H1 (cell line): ENCODE measurements around the gene CCL4. TPM values are rescaled to one million over a fixed set of nuclear protein-coding genes. Genes with fewer than 3 reads are reported as not detected.

Experiments used
- CTCF ChIA-PET: fragments of 300-600 bp; sonication (Branson Sonifier 250); formaldehyde crosslinking; loops from one replicate; lab custom pipeline; 2021; ENCODE audit not compliant: partially characterized antibody; lab: Charles Lee
- POLR2A ChIA-PET: fragments of 300-600 bp; sonication (Branson Sonifier 250); formaldehyde crosslinking; loops from one replicate; lab custom pipeline; 2021; ENCODE audit warnings: inconsistent platforms; ENCODE audit not compliant: partially characterized antibody; lab: Charles Lee
- DNase-seq, 2 experiments: peaks; one replicate each; pipeline versions ENCODE4 v3.0.0 to v3.0.0-alpha.2; 2010 to 2022; ENCODE audit warnings: low spot score in 2 of 2, low read depth in 1 of 2, mixed read lengths in 1 of 2
- FAIRE-seq: peaks from 2 replicates; lab custom pipeline; 2011; peaks lifted over from hg19 to GRCh38; lab: Jason Lieb, UNC
- H2AFZ ChIP-seq: 2 replicates; pipeline ENCODE4 v1.8.1; 2012; ENCODE audit warnings: low read length, inconsistent platforms
- H2AK5ac ChIP-seq: 2 replicates; pipeline ENCODE4 v1.6.1; 2013; ENCODE audit warnings: low read depth, low read length
- H2BK120ac ChIP-seq: replicated peaks from 2 replicates; pipeline ENCODE3; 2013; ENCODE audit warnings: low read depth, low read length, inconsistent platforms
- H2BK12ac ChIP-seq: 2 replicates; pipeline ENCODE4 v1.6.1; 2013; ENCODE audit warnings: low read depth, low read length
- H2BK15ac ChIP-seq: 2 replicates; pipeline ENCODE4 v1.6.1; 2013; ENCODE audit warnings: low read length
- H2BK20ac ChIP-seq: 2 replicates; pipeline ENCODE4 v1.6.1; 2013; ENCODE audit warnings: low read length
- H2BK5ac ChIP-seq: 2 replicates; pipeline ENCODE4 v1.6.1; 2013; ENCODE audit warnings: low read depth, low read length
- H3K14ac ChIP-seq: 2 replicates; pipeline ENCODE4 v1.6.1; 2013; ENCODE audit warnings: inconsistent platforms; ENCODE audit not compliant: insufficient read length
- H3K18ac ChIP-seq: 2 replicates; pipeline ENCODE4 v1.6.1; 2013; ENCODE audit warnings: low read length; ENCODE audit errors: extremely low read depth
- H3K23ac ChIP-seq: 2 replicates; pipeline ENCODE4 v1.6.1; 2013; ENCODE audit warnings: inconsistent platforms; ENCODE audit not compliant: insufficient read length
- H3K23me2 ChIP-seq: 2 replicates; pipeline ENCODE4 v1.6.1; 2013; ENCODE audit warnings: low read depth, low read length
- H3K27ac ChIP-seq: 2 replicates; pipeline ENCODE4 v1.6.1; 2011; ENCODE audit warnings: low read depth, low read length, inconsistent platforms
- H3K27me3 ChIP-seq, 4 experiments: replicated peaks in 1 of 4; 1 replicate in 1 of 4; 2 replicates in 3 of 4; pipeline versions ENCODE4 v1.6.1 to v1.8.1; 2011 to 2013; ENCODE audit warnings: low read length in 3 of 4, mild to moderate bottlenecking in 3 of 4, inconsistent platforms in 2 of 4, mixed read lengths in 2 of 4, moderate library complexity in 1 of 4; ENCODE audit not compliant: control insufficient read depth in 3 of 4, insufficient read depth in 3 of 4; ENCODE audit errors: extremely low read depth in 1 of 4
- H3K36me3 ChIP-seq, 4 experiments: 2 replicates each; pipeline versions ENCODE4 v1.6.1 to v1.8.1; 2011 to 2013; ENCODE audit warnings: mild to moderate bottlenecking in 4 of 4, low read length in 3 of 4, moderate library complexity in 2 of 4, control low read depth in 1 of 4, inconsistent platforms in 1 of 4; ENCODE audit not compliant: insufficient read depth in 4 of 4, control insufficient read depth in 2 of 4
- H3K4ac ChIP-seq: replicated peaks from 2 replicates; pipeline ENCODE3; 2013; ENCODE audit warnings: low read length, low read depth, mixed read lengths, inconsistent platforms; ENCODE audit not compliant: insufficient read length
- H3K4me1 ChIP-seq, 4 experiments: replicated peaks in 1 of 4; 1 replicate in 1 of 4; 2 replicates in 3 of 4; pipeline versions ENCODE4 v1.6.1 to v1.8.1; 2011 to 2013; ENCODE audit warnings: low read length in 3 of 4, inconsistent platforms in 2 of 4, mixed read lengths in 1 of 4; ENCODE audit not compliant: insufficient read depth in 4 of 4, control insufficient read depth in 3 of 4
- H3K4me2 ChIP-seq, 2 experiments: 2 replicates each; pipeline versions ENCODE4 v1.6.1 to v1.8.1; 2011 to 2013; ENCODE audit warnings: low read depth in 2 of 2, low read length in 2 of 2, control low read depth in 1 of 2, inconsistent platforms in 1 of 2, mild to moderate bottlenecking in 1 of 2; ENCODE audit not compliant: insufficient read depth in 1 of 2
- H3K4me3 ChIP-seq, 4 experiments: fragments of 200-600, 300-600 bp in 1 of 4; sonication (generic), shearing (Covaris generic), sonication (Bioruptor Twin) in 1 of 4; 2 replicates each; pipeline versions ENCODE4 v1.5.1 to v1.8.1; 2011 to 2016; ENCODE audit warnings: low read length in 4 of 4, low read depth in 3 of 4, control low read depth in 2 of 4, inconsistent platforms in 2 of 4, mild to moderate bottlenecking in 2 of 4, mixed read lengths in 1 of 4, moderate library complexity in 1 of 4; ENCODE audit not compliant: insufficient read depth in 2 of 4; ENCODE audit errors: extremely low read depth in 1 of 4
- H3K56ac ChIP-seq: replicated peaks from 2 replicates; pipeline ENCODE3; 2013; ENCODE audit warnings: low read depth, mild to moderate bottlenecking, mixed read lengths, low read length, inconsistent platforms; ENCODE audit not compliant: insufficient read length
- H3K79me1 ChIP-seq: 2 replicates; pipeline ENCODE4 v1.6.1; 2013; ENCODE audit warnings: low read depth, low read length, control low read depth
- H3K79me2 ChIP-seq, 2 experiments: 2 replicates each; pipeline versions ENCODE4 v1.6.1 to v1.8.1; 2012 to 2013; ENCODE audit warnings: low read length in 2 of 2, mild to moderate bottlenecking in 2 of 2, inconsistent platforms in 1 of 2; ENCODE audit not compliant: insufficient read depth in 2 of 2, control insufficient read depth in 1 of 2
- H3K9ac ChIP-seq, 4 experiments: replicated peaks in 1 of 4; 1 replicate in 1 of 4; 2 replicates in 3 of 4; pipeline versions ENCODE4 v1.6.1 to v1.8.1; 2011 to 2013; ENCODE audit warnings: low read depth in 3 of 4, low read length in 3 of 4, control low read depth in 2 of 4, mild to moderate bottlenecking in 2 of 4, moderate library complexity in 2 of 4, inconsistent platforms in 1 of 4; ENCODE audit errors: extremely low read depth in 1 of 4
- H3K9me3 ChIP-seq, 2 experiments: 2 replicates each; pipeline versions ENCODE4 v1.6.1 to v1.8.1; 2012 to 2013; ENCODE audit warnings: mild to moderate bottlenecking in 2 of 2, moderate library complexity in 2 of 2, control low read depth in 1 of 2, inconsistent platforms in 1 of 2, low read depth in 1 of 2, low read length in 1 of 2, mixed read lengths in 1 of 2; ENCODE audit not compliant: insufficient read depth in 2 of 2
- H4K20me1 ChIP-seq, 2 experiments: replicated peaks in 1 of 2; 2 replicates each; pipeline versions ENCODE3 to v1.8.1; 2011 to 2013; ENCODE audit warnings: inconsistent platforms in 2 of 2, low read length in 2 of 2, mild to moderate bottlenecking in 1 of 2; ENCODE audit not compliant: insufficient read depth in 2 of 2, control insufficient read depth in 1 of 2
- H4K5ac ChIP-seq: 2 replicates; pipeline ENCODE4 v1.6.1; 2013; ENCODE audit warnings: low read length, low read depth, mixed read lengths, inconsistent platforms; ENCODE audit not compliant: insufficient read length
- H4K8ac ChIP-seq: 2 replicates; pipeline ENCODE4 v1.8.0; 2013; ENCODE audit warnings: mild to moderate bottlenecking, moderate library complexity, low read length, inconsistent platforms; ENCODE audit not compliant: insufficient read depth; ENCODE audit errors: extremely low read depth
- H4K91ac ChIP-seq: replicated peaks from 2 replicates; pipeline ENCODE3; 2013; ENCODE audit warnings: low read length, mixed read lengths, inconsistent platforms; ENCODE audit not compliant: insufficient read length
- CHD2 ChIP-seq: IDR thresholded peaks from 2 replicates; pipeline ENCODE4 v1.6.1; 2012; ENCODE audit warnings: low read length, improper control_type of control experiment
- TAF7 ChIP-seq: optimal IDR thresholded peaks from 2 replicates; pipeline ENCODE3; 2011; ENCODE audit warnings: low read depth, mild to moderate bottlenecking, inconsistent platforms, low read length, moderate library complexity, borderline replicate concordance
- WGBS, 2 experiments: shearing (Covaris generic) in 1 of 2; methylation state at CpG; one replicate each; pipeline versions ENCODE4 v1.1.6 to v1.1.7; 2013 to 2015; ENCODE audit warnings: low lambda C conversion rate in 2 of 2, mixed read lengths in 2 of 2, inconsistent platforms in 1 of 2, low coverage in 1 of 2, missing lambda C conversion rate in 1 of 2; ENCODE audit not compliant: insufficient replicate concordance in 2 of 2, insufficient coverage in 1 of 2, insufficient read length in 1 of 2; ENCODE audit errors: extremely low coverage in 1 of 2, missing lambda C conversion rate in 1 of 2; 5-methylcytosine and 5-hydroxymethylcytosine counted together
- polyA plus RNA-seq, 7 experiments: library from polyadenylated mRNA; depleted of rRNA in 3 of 7; stranded (reverse) in 5 of 7; unstranded in 2 of 7; fragments of >200 nt in 5 of 7; fragments of 200-250 nt in 2 of 7; gene quantifications; 1 replicate in 5 of 7; 2 replicates in 1 of 7; 4 replicates in 1 of 7; pipeline versions ENCODE4 v1.2.1 to v1.2.3, GENCODE V29; 2011 to 2013; ENCODE audit warnings: missing spikeins in 2 of 7, mixed read lengths in 2 of 7
- total RNA-seq: library from RNA; stranded (reverse); fragmentation: NEBNext Ultra II Directional; extraction: Animal tissue kit (Norgen Biotek cat#: 25700); gene quantifications from 2 replicates; pipeline ENCODE4 v1.2.1, GENCODE V29; 2021

CCL4 gene
- total and polyA plus RNA-seq, 2 of the 8 experiments (the other 6 are each of a cell fraction or from before 2014, with no cell fraction given), result not detected

- Histone ChIP-seq H3K56ac (no peak overlapping the region), H4K91ac (no peak overlapping the region), H3K9me3 (no peaks in the 10 kb centered on the region), H3K23ac (no peak overlapping the region), H2BK12ac (no peak overlapping the region), H2AK5ac (no peak overlapping the region), H2BK20ac (no peak overlapping the region), H2BK5ac (no peak overlapping the region), H3K4me2 (no peak overlapping the region), H3K23me2 (no peaks in the 10 kb centered on the region), H3K79me2 (no peaks in the 10 kb centered on the region), H3K27me3 (no peaks in the 10 kb centered on the region), H3K4ac (no peak overlapping the region), H4K20me1 (no peaks in the 10 kb centered on the region), H2BK15ac (no peak overlapping the region), H3K18ac (no peak overlapping the region), H3K4me1 (no peaks in the 10 kb centered on the region), H3K79me1 (no peaks in the 10 kb centered on the region), H3K9ac (no peak overlapping the region), H2BK120ac (no peak overlapping the region), H2AFZ (no peak overlapping the region), H3K36me3 (no peaks in the 10 kb centered on the region), H4K8ac (no peak overlapping the region), H3K4me3 (no peak overlapping the region), H3K14ac (no peak overlapping the region), H4K5ac (no peak overlapping the region), H3K27ac (no peak overlapping the region)
- DNase-seq, result no peak
- WGBS, 2 experiments, result 89% methylated on average over 5 of the region's 5 CpGs; no CpG with 5 or more reads in 1 of the 2 experiments
- ChIA-PET CTCF (interaction anchor here (2.2 kb wide), 1 partner anchor 171 kb away, joined by 11 read pairs; no protein-coding TSS in a partner anchor), POLR2A (no interaction called here)
- no peak for FAIRE-seq
- TF ChIP-seq TAF7, result no peak
- TF ChIP-seq CHD2, result no peak
These were observed 41.5 kb downstream of the CCL4 start for GRCh38 chr17:36144981-36145729.
